Measurements from ENCODE around the gene ZNF502. TPM values are rescaled to one million over a fixed set of nuclear protein-coding genes. Genes with fewer than 3 reads are reported as not detected.
A peak's percentile ranks its signal among the peaks of the same experiment; 100 is the strongest.
"Not testable (repeated sequence)": the region's sequence is repeated elsewhere in the genome, so short reads cannot be mapped to it uniquely, and the experiment has no call there.

The ZNF502 gene
- 0.47 and 0.82 TPM in 2 replicates for total RNA-seq

DNA sequence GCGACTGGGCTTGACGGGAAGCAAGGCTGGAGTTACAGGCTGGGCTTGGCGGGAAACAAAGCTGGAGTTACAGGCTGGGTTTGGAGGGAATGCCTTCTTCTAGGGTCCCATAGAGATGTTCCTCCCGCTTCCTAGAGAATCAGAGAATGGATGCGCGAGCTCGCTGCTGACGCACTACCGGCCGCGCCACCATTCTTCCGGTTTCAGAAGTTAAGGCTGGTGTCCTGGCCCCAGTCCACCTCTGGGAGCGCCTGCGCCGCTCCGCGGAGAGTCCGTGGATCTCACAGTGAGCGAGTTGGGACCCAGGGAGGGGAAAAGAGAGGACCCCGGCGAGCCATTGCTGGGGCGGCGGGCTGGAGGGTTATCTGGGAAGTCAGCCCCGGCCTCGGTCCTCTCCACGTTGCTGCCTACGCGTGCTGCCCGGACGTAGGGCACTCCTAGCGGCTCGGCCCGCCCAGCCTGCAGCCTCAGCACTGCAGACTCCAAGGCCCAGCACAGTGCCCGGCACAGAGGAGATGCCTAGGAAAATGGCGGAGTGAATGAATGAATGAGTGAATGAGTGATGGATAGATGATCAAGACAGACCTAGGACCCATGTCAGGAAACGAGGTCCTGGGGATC is at the start of gene ZNF502:
ZNF502 (plus strand) TSS at position 206 of the 621 bp plus-strand sequence. CDS start 7,602 bp downstream, outside the sequence.
- H3K4me1 Mint-ChIP-seq = peaks cover 4% of the 10 kb centered on the region
- H3K36me3 Mint-ChIP-seq (ENCODE audit: low read depth) = peaks cover 11% of the 10 kb centered on the region
- H3K9me3 Mint-ChIP-seq = peaks cover 41% of the 10 kb centered on the region
- H3K4me3 Mint-ChIP-seq = peak within 1 kb of the TSS; percentile 83
- intact Hi-C loops (cut with micrococcal nuclease) = loop anchor here (1.0 kb wide), 1 partner anchor 17 kb away; the partner anchor contains the start of gene ZNF501
- no peak within 1 kb of the TSS for H3K27ac Mint-ChIP-seq
- DNase-seq = peak; percentile 73
- peaks cover 2% of the 10 kb centered on the region for H3K27me3 Mint-ChIP-seq

DNA sequence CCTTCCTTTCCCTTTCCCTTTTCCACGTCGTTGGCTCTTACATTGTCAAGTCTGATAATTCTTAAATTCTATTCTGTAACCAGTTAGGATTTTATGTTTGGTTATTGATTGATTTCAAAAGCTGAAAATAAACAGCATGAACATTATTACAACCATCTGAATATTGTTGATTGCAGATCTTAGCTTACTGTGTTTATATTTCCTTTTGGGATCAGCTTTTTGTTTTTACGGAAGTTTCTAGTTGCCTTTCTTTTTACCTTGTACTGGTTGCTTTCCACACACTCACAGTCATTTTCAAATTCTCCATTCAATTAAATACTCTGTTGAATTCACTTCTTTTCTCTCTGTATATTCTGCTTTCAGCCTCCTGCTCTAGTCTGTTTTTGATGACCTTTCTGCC is 47.3 kb upstream of the ZNF502 start:
- DNase-seq = no peak
- Mint-ChIP-seq H3K27me3 (no peaks in the 10 kb centered on the region), H3K36me3 (ENCODE audit: low read depth) (peaks cover 9% of the 10 kb centered on the region), H3K27ac (no peak overlapping the region), H3K4me3 (no peak overlapping the region), H3K9me3 (peaks cover 44% of the 10 kb centered on the region), H3K4me1 (no peaks in the 10 kb centered on the region)
- intact Hi-C loops (cut with micrococcal nuclease) = no loop called here

DNA sequence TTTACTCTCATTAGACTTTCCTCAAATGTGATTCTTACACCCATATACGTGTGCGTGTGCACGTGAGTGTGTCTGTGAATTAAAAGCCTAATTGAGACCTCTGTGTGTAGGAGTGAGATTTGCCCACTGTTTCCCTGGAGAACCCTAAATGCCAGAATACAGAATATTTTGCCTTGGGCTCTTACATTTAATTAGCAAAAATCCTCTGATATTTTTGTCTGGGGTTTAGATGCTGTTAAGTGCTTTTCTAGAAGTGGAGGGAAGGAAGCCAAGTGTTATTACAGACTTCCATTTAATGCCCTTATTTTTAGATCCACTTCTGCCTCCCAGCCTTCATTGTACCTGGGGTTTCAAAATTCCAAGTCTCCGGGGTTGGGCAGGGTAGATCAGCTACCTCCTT is 46.1 kb upstream of the ZNF502 start:
- DNase-seq = no peak
- intact Hi-C loops (cut with micrococcal nuclease) = no loop called here
- Mint-ChIP-seq H3K27me3 (no peaks in the 10 kb centered on the region), H3K4me3 (no peak overlapping the region), H3K36me3 (ENCODE audit: low read depth) (peaks cover 5% of the 10 kb centered on the region), H3K27ac (no peak overlapping the region), H3K9me3 (peaks cover 44% of the 10 kb centered on the region), H3K4me1 (no peaks in the 10 kb centered on the region)

DNA sequence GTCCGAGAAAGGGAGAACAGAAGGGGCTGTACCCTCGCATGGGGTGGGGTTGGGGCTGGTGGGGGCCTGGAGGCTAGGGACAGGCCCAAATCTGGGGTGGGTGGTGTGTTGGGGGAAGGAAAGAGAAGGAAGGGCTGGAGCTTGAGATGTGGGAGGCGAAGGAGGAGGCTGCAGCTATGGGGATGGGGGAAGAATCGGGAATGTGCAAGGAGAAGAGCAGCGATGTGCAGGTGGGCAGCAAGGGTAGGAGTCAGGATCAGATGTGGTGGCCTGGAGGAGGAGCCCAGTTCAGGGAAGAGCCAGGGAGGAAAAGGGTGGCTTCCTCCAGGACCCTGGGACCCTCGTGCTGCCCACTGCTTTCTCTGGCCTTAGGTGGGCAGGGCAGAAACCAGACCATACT is 42.7 kb upstream of the ZNF502 start:
- no peaks in the 10 kb centered on the region for H3K36me3 Mint-ChIP-seq (ENCODE audit: low read depth)
- no peaks in the 10 kb centered on the region for H3K27me3 Mint-ChIP-seq
- no peak for DNase-seq

DNA sequence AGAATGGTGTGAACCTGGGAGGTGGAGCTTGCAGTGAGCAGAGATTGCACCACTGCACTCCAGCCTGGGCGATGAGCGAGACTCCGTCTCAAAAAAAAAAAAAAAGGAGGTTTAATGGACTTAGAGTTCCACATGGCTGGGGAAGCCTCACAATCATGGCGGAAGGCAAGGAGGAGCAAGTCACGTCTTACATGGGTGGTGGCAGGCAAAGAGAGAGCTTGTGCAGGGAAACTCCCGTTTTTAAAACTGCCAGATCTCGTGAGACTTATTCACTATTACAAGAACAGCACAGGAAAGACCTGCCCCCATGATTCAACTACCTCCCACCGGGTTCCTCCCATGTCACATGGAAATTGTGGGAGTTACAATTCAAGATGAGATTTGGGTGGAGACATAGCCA is 39.0 kb upstream of the ZNF502 start:
- H3K4me1 Mint-ChIP-seq; DNase-seq; H3K27me3 Mint-ChIP-seq; intact Hi-C loops (cut with micrococcal nuclease); H3K36me3 Mint-ChIP-seq (ENCODE audit: low read depth); H3K4me3 Mint-ChIP-seq; H3K27ac Mint-ChIP-seq: not testable (repeated sequence)
- H3K9me3 Mint-ChIP-seq = peaks cover 18% of the 10 kb centered on the region

More for the DNA sequence above, 42.7 kb upstream of the ZNF502 start:
- H3K4me3 Mint-ChIP-seq = no peak overlapping the region
- H3K4me1 Mint-ChIP-seq = no peaks in the 10 kb centered on the region
- intact Hi-C loops (cut with micrococcal nuclease) = no loop called here
- H3K9me3 Mint-ChIP-seq = peaks cover 38% of the 10 kb centered on the region
- no peak overlapping the region for H3K27ac Mint-ChIP-seq

DNA sequence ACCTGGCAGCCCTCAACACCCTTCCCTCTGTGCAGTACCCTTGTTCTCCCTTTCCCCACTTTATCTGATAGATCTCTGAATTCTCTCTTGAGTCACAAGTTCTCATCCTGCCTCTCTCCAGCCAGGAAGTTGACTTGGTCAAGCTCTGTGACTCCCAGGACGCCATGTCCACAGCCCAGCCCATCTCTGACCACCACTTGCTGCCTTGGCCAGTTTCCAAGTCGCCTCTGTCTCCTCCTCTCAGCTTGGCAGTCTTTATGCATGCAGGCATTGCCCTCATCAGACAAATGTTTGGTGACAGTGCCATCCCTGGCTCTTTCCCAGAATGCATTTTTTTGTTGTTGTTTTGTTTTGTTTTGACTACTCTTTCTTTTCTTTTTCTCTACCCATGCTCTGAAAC is 38.2 kb upstream of the ZNF502 start:
- H3K9me3 Mint-ChIP-seq = peaks cover 23% of the 10 kb centered on the region
- DNase-seq = no peak
- H3K4me1 Mint-ChIP-seq = no peaks in the 10 kb centered on the region
- H3K36me3 Mint-ChIP-seq (ENCODE audit: low read depth) = no peaks in the 10 kb centered on the region
- H3K27me3 Mint-ChIP-seq = no peaks in the 10 kb centered on the region
- intact Hi-C loops (cut with micrococcal nuclease) = no loop called here
- no peak overlapping the region for H3K27ac Mint-ChIP-seq
- no peak overlapping the region for H3K4me3 Mint-ChIP-seq

DNA sequence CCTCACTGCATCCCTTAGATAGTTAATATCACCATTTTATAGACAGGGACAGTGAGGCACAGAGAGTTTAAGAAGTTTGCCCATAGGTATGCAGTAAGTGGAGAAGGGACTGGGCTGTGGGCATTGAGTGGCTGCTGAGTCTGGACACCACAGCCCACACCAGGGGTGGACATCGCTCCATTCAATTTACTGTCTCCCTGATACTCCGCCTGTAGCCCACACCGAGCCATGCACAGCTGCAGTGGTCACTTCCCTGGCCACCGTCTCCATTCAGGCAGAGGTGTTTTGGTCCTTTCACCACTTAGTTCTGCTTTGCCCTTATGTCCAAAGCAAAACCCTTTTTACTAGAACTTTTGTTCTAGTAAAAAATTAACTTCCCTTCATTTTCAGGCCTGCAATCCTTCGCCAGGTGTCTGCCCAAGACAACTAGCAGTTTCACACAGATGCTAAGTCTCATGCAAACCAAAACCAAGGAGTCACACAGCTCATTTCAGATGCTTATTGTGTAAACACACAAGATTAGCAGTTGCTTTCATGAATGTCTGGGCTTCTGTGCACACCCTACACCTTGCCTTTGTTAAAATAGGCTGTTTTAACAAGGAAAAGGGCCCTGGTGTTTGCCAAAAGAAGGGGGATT is 33.9 kb upstream of the ZNF502 start:
- Mint-ChIP-seq H3K9me3 (peaks cover 35% of the 10 kb centered on the region), H3K36me3 (ENCODE audit: low read depth) (no peaks in the 10 kb centered on the region)
- no peak for DNase-seq

DNA sequence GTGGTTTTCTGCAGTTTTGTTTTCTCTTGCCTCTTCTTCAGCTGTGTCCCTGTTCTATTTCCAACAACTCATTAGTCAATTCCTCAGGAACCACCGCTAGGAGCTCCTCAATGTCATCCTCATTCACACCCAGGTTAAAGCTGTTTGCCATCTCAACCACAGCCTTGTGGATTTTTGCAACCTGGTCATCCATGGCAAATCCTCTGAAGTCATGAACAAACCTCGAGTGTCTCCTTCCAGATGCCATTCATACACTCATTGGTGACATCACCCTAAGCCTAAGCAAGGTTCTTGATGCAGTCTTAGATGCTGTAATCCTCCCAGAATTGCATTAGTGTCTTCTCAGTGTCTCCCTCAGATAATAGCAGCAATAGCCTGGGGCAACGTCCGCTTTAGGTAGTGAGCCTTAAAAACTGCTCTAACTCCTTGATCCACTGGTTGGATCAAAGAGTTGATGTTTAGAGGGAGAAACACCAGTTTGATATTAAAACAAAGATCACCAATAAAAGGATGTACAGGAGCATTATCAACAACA is 31.5 kb upstream of the ZNF502 start:
- intact Hi-C loops (cut with micrococcal nuclease) = no loop called here
- DNase-seq = no peak
- Mint-ChIP-seq H3K4me3 (no peak overlapping the region), H3K27ac (no peak overlapping the region), H3K9me3 (peaks cover 46% of the 10 kb centered on the region), H3K27me3 (peaks cover 7% of the 10 kb centered on the region), H3K4me1 (peaks cover 6% of the 10 kb centered on the region), H3K36me3 (ENCODE audit: low read depth) (peaks cover 8% of the 10 kb centered on the region)

More for the DNA sequence above, 33.9 kb upstream of the ZNF502 start:
- Mint-ChIP-seq H3K27ac (no peak overlapping the region), H3K4me1 (no peaks in the 10 kb centered on the region), H3K4me3 (no peak overlapping the region), H3K27me3 (no peaks in the 10 kb centered on the region)
- intact Hi-C loops (cut with micrococcal nuclease) = no loop called here

DNA sequence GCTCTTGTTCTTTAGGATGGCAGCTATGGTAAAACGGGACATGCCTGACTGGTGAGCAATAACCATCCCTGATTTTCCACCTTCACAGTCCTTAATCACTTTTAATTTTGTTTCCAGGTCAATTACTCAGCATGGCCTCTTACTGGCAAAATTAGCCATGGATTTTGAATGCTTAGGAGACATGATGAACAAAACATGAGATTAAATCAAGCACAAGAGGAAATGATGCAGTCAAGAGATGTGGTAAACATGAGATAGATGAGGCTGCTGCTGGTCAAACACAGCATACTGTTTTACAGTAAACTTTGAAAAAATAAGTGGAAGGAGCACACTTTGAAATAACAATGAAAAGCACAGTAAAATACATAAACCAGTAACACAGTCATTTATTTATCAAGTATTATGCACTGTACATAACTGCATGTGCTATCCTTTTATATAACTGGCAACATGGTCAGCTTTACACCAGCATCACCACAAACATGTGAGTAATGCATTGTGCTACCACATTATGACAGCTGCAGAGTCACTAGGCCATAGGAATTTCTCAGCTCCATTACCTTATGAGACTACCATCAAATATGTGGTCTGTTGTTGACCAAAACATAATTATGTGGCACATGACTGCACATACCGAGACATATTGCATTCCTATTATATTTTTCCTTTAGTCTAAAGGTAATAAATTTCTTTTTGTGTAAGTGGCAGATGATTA is 30.1 kb upstream of the ZNF502 start:
- Mint-ChIP-seq H3K36me3 (ENCODE audit: low read depth) (peaks cover 8% of the 10 kb centered on the region), H3K9me3 (peaks cover 55% of the 10 kb centered on the region)

DNA sequence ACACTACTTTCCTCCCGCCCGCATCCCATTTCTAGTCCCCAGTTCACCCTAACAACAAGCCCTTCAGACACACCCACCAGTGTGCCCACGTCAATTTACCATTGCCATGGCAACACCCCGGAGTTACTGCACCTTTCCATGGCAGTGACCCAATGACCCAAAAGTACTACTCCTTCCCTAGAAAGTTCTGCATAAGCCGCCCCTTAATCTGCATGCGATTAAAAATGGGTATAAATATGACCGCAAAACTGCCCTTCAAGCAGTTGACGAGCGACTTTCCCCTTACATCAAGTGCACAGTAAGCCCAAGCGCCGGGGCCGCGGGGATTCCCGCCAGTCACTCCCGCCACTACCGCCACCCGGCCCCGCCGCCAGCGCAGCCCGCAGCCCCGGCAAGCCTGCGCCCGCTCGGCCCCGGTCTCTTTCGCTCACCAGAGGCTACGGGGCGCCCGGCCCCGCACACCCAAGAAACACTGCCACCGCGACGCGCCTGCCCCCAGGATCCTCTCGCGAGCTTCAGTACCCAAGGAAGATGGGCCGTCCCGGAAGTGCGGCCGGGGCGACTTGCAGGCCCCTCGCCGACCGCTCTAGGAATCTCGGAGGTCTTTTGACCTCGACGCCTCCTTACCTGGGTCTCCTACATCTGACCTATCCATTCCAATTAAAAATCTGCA is 27.2 kb upstream of the ZNF502 start:
- peaks cover 62% of the 10 kb centered on the region for H3K9me3 Mint-ChIP-seq
- H3K36me3 Mint-ChIP-seq (ENCODE audit: low read depth) = peaks cover 8% of the 10 kb centered on the region
- peaks cover 9% of the 10 kb centered on the region for H3K27me3 Mint-ChIP-seq
- H3K4me3 Mint-ChIP-seq = peak overlapping the region; percentile 74
- peak; percentile 79 for DNase-seq
- peaks cover 6% of the 10 kb centered on the region for H3K4me1 Mint-ChIP-seq
- intact Hi-C loops (cut with micrococcal nuclease) = no loop called here
- no peak overlapping the region for H3K27ac Mint-ChIP-seq

More for the DNA sequence above, 30.1 kb upstream of the ZNF502 start:
- Mint-ChIP-seq H3K27ac (no peak overlapping the region), H3K27me3 (peaks cover 7% of the 10 kb centered on the region), H3K4me1 (peaks cover 6% of the 10 kb centered on the region), H3K4me3 (no peak overlapping the region)
- intact Hi-C loops (cut with micrococcal nuclease) = no loop called here
- DNase-seq = no peak

DNA sequence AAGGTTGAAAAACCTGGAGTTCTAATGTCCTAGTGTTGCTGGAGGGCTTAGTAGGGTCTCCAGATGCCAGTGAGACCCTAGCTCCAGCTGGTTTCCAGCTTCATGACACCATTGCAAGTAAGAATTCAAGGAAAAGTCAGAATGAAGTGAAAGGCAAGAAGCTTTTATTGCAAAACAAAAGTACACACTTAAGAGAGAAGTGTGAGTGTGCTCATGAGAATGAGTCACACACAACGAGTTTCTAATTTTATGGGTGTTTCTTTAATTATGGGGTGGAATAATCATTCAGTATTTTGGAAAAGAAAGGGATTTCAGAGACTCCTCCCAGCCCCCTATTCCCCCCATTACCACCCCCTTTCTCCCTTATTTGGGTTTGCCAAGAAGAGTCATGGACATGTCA is 24.6 kb upstream of the ZNF502 start:
- H3K36me3 Mint-ChIP-seq (ENCODE audit: low read depth) = peaks cover 8% of the 10 kb centered on the region
- H3K9me3 Mint-ChIP-seq = peaks cover 57% of the 10 kb centered on the region
- intact Hi-C loops (cut with micrococcal nuclease) = no loop called here
- no peak overlapping the region for H3K27ac Mint-ChIP-seq
- H3K4me1 Mint-ChIP-seq = peaks cover 6% of the 10 kb centered on the region
- no peak overlapping the region for H3K4me3 Mint-ChIP-seq
- no peak for DNase-seq
- peaks cover 9% of the 10 kb centered on the region for H3K27me3 Mint-ChIP-seq

DNA sequence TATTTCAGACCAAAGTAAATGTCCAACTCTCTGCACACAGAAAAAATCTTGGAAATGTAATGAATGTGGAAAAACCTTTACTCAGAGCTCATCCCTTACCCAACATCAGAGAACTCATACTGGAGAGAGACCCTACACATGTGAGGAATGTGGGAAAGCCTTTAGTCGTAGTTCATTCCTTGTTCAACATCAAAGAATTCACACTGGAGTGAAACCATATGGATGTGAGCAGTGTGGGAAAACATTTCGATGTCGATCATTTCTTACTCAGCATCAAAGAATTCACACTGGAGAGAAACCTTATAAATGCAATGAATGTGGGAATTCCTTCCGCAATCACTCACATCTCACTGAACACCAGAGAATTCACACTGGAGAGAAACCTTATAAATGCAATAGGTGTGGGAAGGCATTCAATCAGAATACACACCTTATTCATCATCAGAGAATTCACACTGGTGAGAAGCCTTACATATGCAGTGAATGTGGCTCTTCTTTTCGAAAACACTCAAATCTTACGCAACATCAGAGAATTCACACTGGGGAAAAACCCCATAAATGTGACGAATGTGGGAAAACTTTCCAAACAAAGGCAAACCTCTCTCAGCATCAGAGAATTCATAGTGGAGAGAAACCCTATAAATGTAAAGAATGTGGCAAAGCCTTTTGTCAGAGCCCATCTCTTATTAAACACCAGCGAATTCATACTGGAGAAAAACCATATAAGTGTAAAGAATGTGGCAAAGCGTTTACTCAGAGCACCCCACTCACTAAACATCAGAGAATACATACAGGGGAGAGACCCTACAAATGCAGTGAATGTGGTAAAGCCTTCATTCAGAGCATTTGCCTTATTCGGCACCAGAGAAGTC is 9.0 kb downstream of the ZNF502 start:
- DNase-seq = no peak
- no peak overlapping the region for H3K4me3 Mint-ChIP-seq
- no peak overlapping the region for H3K27ac Mint-ChIP-seq
- no peaks in the 10 kb centered on the region for H3K4me1 Mint-ChIP-seq
- H3K36me3 Mint-ChIP-seq (ENCODE audit: low read depth) = peaks cover 24% of the 10 kb centered on the region
- intact Hi-C loops (cut with micrococcal nuclease) = no loop called here
- H3K27me3 Mint-ChIP-seq = no peaks in the 10 kb centered on the region
- peaks cover 30% of the 10 kb centered on the region for H3K9me3 Mint-ChIP-seq

DNA sequence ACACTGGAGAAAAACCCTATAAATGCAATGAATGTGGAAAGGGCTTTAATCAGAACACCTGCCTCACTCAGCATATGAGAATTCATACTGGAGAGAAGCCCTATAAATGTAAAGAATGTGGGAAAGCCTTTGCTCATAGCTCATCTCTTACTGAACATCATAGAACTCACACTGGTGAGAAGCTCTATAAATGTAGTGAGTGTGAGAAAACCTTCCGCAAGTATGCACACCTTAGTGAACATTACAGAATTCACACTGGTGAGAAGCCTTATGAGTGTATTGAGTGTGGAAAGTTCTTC is 9.6 kb downstream of the ZNF502 start:
- Mint-ChIP-seq H3K9me3 (peaks cover 26% of the 10 kb centered on the region), H3K27ac (no peak overlapping the region), H3K36me3 (ENCODE audit: low read depth) (peaks cover 24% of the 10 kb centered on the region), H3K4me3 (no peak overlapping the region), H3K4me1 (no peaks in the 10 kb centered on the region), H3K27me3 (no peaks in the 10 kb centered on the region)
- intact Hi-C loops (cut with micrococcal nuclease) = no loop called here
- no peak for DNase-seq

All from activated CD4-positive, alpha-beta T cell treated with anti-CD3 and anti-CD28 coated beads, Interleukin-2, amount 10 ng/mL, durations not matched to agents 24 days and 14 days (primary cell).